ENCODE results near the gene PTPRD.

Gene PTPRD

GRCh38 chr9:8531826-8532415, 2080.9 kb downstream of the PTPRD start:
- DNase-seq (ENCODE audit: low read depth in 2 of 2) = no peak

GRCh38 chr9:8521112-8521511, 2091.7 kb downstream of the PTPRD start:
- DNase-seq (ENCODE audit: low read depth in 2 of 2) = no peak

GRCh38 chr9:8515748-8516147, 2097.1 kb downstream of the PTPRD start:
- DNase-seq (ENCODE audit: low read depth in 2 of 2) = no peak

- no peak for DNase-seq (ENCODE audit: low read depth in 2 of 2)
Observed at GRCh38 chr9:8514760-8515159, 2098.0 kb downstream of the PTPRD start.

GRCh38 chr9:8508671-8509290, 2104.0 kb downstream of the PTPRD start:
- DNase-seq (ENCODE audit: low read depth in 2 of 2) = no peak

- DNase-seq (ENCODE audit: low read depth in 2 of 2) = no peak
Observed at GRCh38 chr9:8494571-8494970, 2118.2 kb downstream of the PTPRD start.

GRCh38 chr9:8492679-8493078, 2120.1 kb downstream of the PTPRD start:
- DNase-seq (ENCODE audit: low read depth in 2 of 2) = no peak

- DNase-seq (ENCODE audit: low read depth in 2 of 2) = no peak
Observed at GRCh38 chr9:8492024-8492423, 2120.8 kb downstream of the PTPRD start.

GRCh38 chr9:8491563-8491962, 2121.2 kb downstream of the PTPRD start:
- no peak for DNase-seq (ENCODE audit: low read depth in 2 of 2)

GRCh38 chr9:8489835-8490234, 2123.0 kb downstream of the PTPRD start:
- no peak for DNase-seq (ENCODE audit: low read depth in 2 of 2)

- DNase-seq (ENCODE audit: low read depth in 2 of 2) = peak; percentile 11 to 31
Observed at GRCh38 chr9:8486095-8486494, 2126.7 kb downstream of the PTPRD start.

- DNase-seq (ENCODE audit: low read depth in 2 of 2) = no peak
Observed at GRCh38 chr9:8484597-8485191, 2128.1 kb downstream of the PTPRD start.

GRCh38 chr9:8477450-8477849, 2135.4 kb downstream of the PTPRD start:
- DNase-seq (ENCODE audit: low read depth in 2 of 2) = no peak

GRCh38 chr9:8474937-8475336, 2137.9 kb downstream of the PTPRD start:
- DNase-seq (ENCODE audit: low read depth in 2 of 2) = no peak

- DNase-seq (ENCODE audit: low read depth in 2 of 2) = no peak
Observed at GRCh38 chr9:8473244-8474020, 2139.4 kb downstream of the PTPRD start.

- no peak for DNase-seq (ENCODE audit: low read depth in 2 of 2)
Observed at GRCh38 chr9:8468045-8468637, 2144.7 kb downstream of the PTPRD start.

GRCh38 chr9:8457816-8458215, 2155.0 kb downstream of the PTPRD start:
- DNase-seq (ENCODE audit: low read depth in 2 of 2) = no peak

GRCh38 chr9:8457055-8457454, 2155.7 kb downstream of the PTPRD start:
- DNase-seq (ENCODE audit: low read depth in 2 of 2) = no peak

- DNase-seq (ENCODE audit: low read depth in 2 of 2) = no peak
Observed at GRCh38 chr9:8456344-8456743, 2156.5 kb downstream of the PTPRD start.

GRCh38 chr9:8450810-8451545, 2161.8 kb downstream of the PTPRD start:
- no peak for DNase-seq (ENCODE audit: low read depth in 2 of 2)

- no peak for DNase-seq (ENCODE audit: low read depth in 2 of 2)
Observed at GRCh38 chr9:8448226-8448625, 2164.6 kb downstream of the PTPRD start.

- no peak for DNase-seq (ENCODE audit: low read depth in 2 of 2)
Observed at GRCh38 chr9:8447601-8448000, 2165.2 kb downstream of the PTPRD start.
